DMS 273 treated with DMSO at 0.1 percent for 48 hours (cell line): ENCODE results near the gene SFTPD.
"Not testable (repeated sequence)": the region's sequence is repeated elsewhere in the genome, so short reads cannot be mapped to it uniquely, and the experiment has no call there.

ENCODE experiments used
- DNase-seq: peaks from one replicate; lab custom pipeline; 2025; lab: John Stamatoyannopoulos, UW

SFTPD gene

DNA sequence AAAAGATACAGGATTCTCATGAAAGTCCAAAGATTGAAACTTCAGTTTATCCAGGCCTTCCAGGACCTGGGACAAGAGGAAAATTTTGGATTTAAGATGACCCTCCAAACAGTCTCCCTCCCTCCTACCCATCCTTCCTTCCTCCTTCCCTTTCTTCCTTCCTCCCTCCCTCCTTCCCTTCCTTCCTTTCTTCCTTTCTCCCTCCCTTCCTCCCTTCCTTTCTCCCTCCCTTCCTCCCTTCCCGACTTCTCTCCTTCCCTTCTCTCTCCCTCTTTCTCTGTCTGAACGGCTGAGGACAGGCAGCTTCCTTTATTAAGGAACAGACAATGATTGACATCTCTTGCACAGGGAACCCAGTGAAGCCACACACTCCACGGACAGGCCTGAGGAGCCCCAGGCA, 23.3 kb downstream of the SFTPD start:
- no peak for DNase-seq

DNA sequence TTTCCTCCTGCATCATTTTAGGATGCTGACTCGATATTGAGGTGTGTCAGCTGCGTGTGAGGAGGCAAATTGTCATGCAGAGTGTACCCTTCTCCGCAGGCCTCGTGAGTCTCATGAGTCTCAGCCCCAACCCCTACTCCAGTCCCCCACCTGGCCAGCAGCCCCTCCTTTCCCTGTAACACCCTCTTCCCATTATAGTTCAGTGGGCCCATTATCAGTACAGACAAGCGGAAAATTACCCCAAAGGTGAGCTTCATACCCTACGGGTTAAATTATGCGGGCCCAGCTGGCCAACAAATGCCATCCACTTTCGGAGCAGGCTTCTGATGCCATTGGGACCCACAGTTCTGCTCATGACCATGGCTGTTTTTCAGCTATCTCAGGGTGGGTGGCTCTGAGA, 25.2 kb downstream of the SFTPD start:
- no peak for DNase-seq

DNA sequence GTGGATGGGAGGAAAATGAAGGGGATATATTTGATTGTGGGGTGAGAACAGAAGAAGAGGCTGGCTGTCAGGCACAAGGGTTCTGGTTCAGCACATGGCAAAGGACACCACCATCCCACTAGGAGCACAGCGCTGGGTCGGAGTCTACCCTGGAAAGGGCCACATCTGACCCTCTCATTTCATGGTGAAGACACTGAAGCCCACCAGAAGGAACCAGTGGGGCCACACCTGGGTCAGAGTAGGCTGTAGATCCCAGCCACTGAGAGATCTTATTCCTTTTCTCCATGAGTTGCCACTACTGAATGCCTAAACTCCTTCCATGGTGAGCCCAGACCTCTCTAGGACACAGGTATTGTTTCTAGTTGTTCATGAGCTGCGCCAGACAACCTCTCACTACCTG, 25.8 kb downstream of the SFTPD start:
- DNase-seq: no peak

DNA sequence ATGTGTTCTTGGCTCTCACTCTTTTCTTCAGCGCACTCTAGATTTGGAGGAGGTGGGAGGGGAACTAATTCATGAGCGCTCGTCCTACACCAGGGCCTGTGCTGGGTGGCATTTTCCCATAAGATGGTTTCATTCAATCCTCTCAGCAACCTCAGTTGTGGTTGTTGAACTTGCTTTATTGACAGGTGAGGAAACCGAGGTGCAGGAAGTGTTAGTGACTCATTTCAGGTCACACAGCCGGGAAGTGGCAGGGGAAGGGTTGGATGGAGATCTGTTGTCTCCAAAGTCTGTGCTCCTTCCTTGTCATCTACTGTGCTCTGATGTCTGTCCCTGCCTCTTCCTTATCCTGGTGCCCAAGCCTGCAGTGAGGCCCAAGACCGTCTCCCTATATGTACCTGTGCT, 26.9 kb downstream of the SFTPD start:
- not testable (repeated sequence) for DNase-seq

DNA sequence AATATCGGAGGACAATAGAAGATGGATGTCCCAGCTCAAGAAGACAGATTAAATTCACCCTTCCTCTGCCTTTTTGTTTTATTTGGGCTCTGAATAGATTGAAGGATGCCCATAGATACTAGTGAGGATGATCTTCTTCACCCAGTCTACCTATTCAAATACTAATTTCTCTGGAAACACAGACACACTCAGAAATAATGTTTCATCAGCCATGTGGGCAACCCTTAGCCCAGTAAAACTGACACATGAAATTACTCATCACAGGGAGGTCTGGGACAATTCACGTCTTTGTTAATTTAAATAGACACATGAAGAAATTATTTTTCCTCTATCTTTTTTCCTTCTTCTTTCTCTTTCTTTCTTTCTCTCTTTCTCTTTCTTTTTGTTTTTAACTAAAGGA, 33.1 kb downstream of the SFTPD start:
- not testable (repeated sequence) for DNase-seq

DNA sequence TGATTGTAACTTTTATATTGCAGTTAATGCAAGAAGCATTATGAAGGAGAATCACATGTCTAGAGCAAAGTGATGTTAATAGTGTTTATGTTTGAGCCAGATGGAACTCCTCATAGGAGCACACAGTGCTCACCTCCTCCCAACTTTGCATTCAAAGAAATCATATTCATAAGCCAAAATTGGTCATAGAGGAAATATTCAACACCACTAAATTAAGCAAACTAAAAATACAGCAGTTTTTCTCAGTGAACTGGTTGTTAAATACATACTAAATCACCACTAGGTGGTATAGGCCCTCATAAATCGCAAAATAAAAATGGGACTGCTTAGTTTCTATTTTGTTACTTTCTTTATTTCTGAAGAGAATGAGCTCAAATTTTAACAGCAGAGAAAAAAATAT, 34.4 kb downstream of the SFTPD start:
- not testable (repeated sequence) for DNase-seq

DNA sequence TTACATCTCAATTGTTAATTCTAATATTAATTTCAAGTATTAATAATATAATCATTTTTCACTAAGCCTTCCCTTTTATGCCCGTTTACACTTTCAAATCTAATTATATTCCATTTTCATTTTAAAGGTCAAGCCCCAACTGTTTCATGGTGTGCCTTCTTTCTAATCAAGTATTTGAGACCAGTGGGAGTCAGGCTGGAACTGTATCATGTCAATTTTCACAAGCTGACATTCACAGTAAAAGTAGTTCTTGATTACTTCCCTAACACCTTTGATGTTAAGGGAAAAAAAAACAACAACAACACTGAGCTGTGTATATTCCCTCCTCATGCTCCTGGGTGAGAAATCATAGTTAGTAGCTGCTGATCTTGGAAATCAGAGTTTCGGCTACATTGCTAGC, 38.1 kb downstream of the SFTPD start:
- DNase-seq: no peak

DNA sequence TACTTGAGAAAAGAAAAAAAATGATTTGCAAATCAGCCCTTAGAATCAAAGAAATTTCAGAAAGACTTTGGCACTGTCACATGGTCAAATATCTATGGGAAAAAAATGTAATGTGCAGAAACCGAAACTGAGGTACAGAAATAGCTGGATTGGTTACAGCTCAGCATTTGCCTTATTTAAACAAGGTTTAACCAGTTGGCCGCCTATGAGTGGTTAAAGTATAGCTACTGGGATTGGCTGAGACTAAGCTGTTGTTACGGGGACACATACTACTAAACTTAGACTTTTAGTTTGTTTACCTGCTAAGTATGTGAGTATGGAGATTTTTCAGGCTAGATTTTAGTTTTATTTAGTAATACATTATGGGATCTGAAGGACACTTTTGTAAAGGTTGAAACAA, 38.6 kb downstream of the SFTPD start:
- no peak for DNase-seq

DNA sequence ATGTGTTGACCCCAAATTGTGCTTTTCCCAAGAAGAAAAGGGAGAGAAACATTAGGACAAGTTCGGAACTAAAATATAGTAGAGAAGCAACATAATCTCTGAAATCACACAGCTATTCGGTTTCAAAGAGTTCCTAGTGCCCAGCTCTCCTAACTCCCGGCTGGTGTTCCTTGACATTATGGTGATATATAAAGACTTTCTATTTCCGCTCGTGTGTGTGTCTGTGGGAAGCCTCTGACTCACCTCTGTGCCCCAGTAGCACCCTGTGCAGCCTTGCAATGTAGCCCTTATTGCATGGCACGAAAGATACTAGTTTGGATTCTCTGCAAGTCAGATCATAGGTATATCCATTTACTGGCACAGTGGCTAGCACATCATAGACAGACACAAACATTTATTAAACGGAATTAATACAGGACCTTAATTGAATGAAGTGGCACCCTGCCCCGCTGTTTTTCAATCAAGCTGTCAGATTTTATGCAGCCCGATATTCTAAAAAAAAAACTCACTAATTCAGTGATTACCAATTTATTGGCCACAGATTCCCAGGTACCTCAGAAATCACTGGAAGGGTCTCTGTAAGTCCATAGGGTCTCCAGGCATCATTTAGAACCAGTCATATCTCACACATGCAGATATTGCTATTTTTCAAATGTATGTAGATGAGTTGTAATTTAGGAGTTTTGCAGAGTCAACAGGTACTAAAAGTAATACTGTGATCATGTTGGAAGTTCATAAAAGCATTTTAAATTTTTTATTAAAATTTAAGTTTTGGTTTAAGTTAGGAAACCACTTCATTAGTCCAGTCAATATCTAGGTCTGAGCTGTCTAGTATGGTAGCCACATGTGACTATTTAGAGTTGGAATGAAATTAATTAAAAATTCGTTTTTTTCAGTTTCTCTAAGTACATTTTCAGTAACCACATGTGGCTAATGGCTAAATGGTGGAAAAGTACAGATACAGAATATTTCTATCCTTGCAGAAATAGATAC, 43.3 kb downstream of the SFTPD start:
- no peak for DNase-seq

DNA sequence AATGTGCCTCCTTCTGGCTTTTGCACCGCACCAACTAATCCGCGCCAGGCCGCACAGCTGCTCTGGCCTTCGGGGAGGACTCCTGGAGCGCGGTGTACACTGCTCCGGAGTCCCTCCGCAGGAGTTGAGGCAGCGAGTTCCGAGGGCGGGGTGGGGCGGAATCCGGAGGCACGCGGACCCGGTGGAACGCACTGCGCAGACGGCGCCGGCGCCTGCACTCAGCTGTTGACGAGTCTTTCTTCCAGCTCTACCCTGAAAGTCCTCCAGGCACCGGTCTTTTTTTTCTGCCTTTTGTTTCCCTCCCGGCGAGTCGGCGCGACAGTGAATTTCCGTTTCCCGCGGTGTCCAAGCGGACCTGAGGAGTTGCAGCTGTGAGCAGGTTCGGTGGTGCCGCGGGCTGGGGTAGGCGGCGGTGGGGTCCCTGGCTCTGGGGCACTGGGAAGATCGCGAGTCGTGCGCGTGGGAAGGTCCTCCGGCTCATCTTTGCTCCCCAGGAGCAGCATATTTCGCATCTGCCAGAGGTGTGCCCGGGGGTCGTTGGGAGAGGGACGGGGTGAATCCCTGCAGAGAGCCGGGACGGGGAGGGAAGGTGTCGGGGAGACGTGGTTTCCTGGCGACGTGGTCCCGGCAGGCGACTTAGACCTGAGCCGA, 44.1 kb downstream of the SFTPD start:
- DNase-seq: peak; percentile 3

DNA sequence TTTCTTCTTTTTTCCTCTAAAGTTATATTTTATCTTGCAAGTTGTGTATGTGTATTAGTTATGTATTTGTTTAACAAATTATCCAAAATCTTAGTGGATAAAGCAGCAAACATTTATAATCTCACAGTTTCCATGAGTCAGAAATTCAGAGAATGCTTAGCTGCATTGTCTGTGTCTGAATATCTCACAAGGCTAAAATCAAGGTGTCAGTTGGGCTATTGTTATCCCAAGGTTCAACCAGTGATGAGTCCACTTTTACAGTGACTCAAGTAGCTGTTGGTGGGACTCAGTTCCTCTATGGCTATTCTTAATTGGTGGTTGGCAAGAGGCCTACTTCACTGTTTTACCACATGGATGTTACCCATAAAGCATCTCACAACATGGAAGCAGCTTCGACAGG, 47.3 kb downstream of the SFTPD start:
- not testable (repeated sequence) for DNase-seq

DNA sequence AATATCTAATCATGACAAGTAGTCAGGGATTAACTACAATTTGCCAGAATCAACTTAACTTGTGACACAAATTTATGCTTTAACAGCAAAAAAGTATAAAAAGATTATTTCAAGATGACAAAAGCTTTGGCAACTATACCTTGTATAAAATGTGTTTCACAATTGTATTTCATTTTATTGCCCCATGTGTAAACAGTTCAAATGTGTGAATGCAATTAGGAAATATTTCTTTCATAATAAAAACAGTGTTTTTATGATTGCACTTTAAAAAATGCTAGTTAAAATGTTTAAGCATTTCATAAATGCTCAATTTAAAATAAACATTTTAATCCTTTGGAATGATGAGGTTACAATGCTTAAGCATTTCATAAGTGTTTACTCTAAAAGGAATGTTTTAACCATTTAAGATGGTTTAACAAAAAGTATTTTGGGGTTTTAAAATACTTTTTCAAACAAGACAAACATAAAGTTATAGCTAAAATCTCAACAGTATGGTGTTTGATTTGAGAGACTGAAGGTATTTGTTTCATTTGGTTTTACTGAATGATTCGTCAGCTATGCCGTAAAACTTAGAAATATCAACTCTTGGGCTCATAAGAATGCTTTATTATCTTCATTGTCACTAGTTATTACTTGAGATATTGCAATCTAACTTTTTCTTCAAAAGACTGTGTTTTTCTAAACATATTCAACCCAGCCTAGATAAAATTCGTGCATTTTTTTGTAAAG, 50.1 kb downstream of the SFTPD start:
- DNase-seq: no peak

DNA sequence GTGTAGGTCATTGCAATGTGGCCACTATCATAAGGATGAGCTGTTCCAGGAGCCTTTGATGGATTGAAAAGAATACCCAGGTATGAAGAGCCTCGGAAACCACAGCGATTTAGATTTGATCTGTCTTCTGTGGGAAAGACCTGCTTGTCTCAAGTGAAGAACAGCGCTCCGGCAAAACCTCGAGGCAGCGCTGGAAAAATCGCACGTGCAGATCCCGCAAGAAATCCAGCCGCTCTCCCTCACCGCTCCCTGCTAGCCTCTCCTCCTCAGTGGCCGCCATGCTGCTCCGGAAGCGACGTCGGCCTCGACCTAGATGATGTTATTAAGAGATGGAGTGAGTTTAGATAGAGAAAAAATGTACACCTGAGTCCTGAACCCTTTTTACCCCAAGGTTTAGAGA, 56.0 kb downstream of the SFTPD start:
- not testable (repeated sequence) for DNase-seq

DNA sequence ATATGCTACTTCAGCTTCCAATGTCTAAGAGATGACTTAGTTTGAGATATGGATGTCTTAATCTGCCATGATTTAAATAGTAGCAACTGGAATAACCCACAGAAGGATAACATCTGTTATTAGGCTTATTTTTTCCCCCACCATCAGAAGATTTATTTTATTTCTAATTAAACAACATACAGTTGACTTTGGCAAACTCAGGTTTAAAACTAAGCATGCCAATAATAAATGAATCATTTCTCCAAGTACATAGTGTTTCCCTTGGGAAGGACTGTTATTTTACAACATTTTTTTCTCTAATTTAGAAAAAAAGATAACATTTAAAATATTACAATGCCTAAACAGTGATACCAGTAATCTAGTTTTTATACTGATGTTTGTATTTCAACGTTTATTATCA, 58.4 kb downstream of the SFTPD start:
- DNase-seq: no peak

DNA sequence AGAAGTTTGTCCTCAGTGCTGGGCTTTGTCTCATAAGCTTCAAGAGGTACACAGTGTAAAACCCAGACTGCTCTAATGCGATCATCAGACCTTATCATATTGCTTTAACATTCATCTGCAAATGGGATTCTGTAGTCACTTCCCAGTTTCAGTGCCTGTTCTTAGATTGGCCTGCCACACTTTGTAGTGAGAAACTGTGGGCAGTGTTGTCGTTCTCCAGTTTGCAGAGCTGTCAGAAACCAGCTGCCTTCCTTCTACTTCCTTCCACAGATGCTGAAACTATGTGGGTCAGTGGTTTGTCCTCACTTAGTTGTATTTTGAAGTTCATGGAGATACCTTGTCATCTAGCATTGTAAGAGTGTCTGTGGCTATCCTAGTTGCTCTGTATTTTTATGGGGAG, 59.9 kb downstream of the SFTPD start:
- not testable (repeated sequence) for DNase-seq
